ENCODE data around the gene TMEM205. TPM values are rescaled to one million over a fixed set of nuclear protein-coding genes. Genes with fewer than 3 reads are reported as not detected.

The TMEM205 gene
- total and polyA plus RNA-seq, 2 of the 8 experiments (the other 6 are each of a cell fraction or from before 2014, with no cell fraction given), result 73.5 to 423 TPM

DNA sequence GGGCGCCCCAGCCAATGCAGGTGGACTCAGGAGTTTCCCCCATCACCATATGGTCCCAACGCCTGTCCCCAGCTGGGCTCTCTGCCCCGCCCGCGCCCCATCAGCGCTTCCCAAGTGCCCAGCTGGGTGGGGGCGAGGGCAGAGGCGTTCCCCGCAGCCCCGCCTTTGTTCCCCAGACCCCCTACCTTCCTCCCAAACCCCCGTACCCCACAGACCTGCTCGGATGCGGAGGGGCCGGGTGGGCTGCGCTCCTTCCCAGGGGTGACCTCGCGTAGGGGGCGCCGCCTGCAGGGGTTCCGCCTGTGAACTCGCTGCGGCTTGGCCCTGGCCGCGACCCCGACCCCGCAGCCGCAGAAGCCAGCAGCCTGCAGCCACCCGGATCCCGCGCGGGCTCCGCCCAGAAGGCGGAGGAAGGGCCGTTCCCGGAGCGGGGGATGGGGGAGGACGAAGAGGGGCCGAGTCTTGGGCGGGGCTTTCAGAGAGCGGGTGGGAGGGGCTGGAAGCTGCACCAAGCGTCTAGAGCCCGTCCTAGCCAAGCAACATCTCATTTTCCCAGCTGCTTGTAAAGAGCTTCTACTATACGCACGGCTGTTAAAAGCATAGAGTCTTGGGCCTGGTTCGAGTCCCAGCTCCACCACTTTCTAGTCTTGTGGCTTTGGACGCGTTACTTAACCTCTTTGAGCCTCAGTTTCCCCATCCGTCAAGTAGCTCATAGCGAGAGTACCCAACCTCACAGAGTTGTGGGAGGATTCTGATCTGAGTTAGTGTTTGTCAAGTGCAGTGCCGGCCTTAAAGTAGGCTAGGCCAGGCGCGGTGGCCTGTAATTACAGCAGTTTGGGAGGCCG is 6.6 kb downstream of the TMEM205 start, which contains the start of gene RAB3D (continued):
- TF ChIP-seq, protein P1, sequence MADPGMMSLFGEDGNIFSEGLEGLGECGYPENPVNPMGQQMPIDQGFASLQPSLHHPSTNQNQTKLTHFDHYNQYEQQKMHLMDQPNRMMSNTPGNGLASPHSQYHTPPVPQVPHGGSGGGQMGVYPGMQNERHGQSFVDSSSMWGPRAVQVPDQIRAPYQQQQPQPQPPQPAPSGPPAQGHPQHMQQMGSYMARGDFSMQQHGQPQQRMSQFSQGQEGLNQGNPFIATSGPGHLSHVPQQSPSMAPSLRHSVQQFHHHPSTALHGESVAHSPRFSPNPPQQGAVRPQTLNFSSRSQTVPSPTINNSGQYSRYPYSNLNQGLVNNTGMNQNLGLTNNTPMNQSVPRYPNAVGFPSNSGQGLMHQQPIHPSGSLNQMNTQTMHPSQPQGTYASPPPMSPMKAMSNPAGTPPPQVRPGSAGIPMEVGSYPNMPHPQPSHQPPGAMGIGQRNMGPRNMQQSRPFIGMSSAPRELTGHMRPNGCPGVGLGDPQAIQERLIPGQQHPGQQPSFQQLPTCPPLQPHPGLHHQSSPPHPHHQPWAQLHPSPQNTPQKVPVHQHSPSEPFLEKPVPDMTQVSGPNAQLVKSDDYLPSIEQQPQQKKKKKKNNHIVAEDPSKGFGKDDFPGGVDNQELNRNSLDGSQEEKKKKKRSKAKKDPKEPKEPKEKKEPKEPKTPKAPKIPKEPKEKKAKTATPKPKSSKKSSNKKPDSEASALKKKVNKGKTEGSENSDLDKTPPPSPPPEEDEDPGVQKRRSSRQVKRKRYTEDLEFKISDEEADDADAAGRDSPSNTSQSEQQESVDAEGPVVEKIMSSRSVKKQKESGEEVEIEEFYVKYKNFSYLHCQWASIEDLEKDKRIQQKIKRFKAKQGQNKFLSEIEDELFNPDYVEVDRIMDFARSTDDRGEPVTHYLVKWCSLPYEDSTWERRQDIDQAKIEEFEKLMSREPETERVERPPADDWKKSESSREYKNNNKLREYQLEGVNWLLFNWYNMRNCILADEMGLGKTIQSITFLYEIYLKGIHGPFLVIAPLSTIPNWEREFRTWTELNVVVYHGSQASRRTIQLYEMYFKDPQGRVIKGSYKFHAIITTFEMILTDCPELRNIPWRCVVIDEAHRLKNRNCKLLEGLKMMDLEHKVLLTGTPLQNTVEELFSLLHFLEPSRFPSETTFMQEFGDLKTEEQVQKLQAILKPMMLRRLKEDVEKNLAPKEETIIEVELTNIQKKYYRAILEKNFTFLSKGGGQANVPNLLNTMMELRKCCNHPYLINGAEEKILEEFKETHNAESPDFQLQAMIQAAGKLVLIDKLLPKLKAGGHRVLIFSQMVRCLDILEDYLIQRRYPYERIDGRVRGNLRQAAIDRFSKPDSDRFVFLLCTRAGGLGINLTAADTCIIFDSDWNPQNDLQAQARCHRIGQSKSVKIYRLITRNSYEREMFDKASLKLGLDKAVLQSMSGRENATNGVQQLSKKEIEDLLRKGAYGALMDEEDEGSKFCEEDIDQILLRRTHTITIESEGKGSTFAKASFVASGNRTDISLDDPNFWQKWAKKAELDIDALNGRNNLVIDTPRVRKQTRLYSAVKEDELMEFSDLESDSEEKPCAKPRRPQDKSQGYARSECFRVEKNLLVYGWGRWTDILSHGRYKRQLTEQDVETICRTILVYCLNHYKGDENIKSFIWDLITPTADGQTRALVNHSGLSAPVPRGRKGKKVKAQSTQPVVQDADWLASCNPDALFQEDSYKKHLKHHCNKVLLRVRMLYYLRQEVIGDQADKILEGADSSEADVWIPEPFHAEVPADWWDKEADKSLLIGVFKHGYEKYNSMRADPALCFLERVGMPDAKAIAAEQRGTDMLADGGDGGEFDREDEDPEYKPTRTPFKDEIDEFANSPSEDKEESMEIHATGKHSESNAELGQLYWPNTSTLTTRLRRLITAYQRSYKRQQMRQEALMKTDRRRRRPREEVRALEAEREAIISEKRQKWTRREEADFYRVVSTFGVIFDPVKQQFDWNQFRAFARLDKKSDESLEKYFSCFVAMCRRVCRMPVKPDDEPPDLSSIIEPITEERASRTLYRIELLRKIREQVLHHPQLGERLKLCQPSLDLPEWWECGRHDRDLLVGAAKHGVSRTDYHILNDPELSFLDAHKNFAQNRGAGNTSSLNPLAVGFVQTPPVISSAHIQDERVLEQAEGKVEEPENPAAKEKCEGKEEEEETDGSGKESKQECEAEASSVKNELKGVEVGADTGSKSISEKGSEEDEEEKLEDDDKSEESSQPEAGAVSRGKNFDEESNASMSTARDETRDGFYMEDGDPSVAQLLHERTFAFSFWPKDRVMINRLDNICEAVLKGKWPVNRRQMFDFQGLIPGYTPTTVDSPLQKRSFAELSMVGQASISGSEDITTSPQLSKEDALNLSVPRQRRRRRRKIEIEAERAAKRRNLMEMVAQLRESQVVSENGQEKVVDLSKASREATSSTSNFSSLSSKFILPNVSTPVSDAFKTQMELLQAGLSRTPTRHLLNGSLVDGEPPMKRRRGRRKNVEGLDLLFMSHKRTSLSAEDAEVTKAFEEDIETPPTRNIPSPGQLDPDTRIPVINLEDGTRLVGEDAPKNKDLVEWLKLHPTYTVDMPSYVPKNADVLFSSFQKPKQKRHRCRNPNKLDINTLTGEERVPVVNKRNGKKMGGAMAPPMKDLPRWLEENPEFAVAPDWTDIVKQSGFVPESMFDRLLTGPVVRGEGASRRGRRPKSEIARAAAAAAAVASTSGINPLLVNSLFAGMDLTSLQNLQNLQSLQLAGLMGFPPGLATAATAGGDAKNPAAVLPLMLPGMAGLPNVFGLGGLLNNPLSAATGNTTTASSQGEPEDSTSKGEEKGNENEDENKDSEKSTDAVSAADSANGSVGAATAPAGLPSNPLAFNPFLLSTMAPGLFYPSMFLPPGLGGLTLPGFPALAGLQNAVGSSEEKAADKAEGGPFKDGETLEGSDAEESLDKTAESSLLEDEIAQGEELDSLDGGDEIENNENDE (IDR thresholded peaks at IDR 0.05; ENCODE audit: insufficient replicate concordance, low read length), result no peak
- TF ChIP-seq ASH2L (IDR thresholded peaks at IDR 0.05; ENCODE audit: low read length) (no peak), TBP (IDR thresholded peaks at IDR 0.05; ENCODE audit: low read depth, low read length) (peak; percentile 56; the same call in 1 of the 2 replicates), SIN3A (conservative IDR thresholded peaks at IDR 0.05 in 1 of 2, IDR thresholded peaks at IDR 0.05 in 1 of 2; ENCODE audit: low read depth in 1 of 2, low read length in 2 of 2) (0 out of 4 replicates have a peak, but pooled peaks of 1 of the 2 experiments have one; percentile 61), PHF8 (conservative IDR thresholded peaks at IDR 0.05; ENCODE audit: low read depth, low read length) (peak; percentile 69), CHD2 (IDR thresholded peaks at IDR 0.05; ENCODE audit: low read length) (no peak), POLR2A (IDR thresholded peaks at IDR 0.05; ENCODE audit: control extremely low read depth in 1 of 2, low read depth in 2 of 2, low read length in 2 of 2) (peak in 1 of 2 experiments; percentile 60; a peak in 2 of 3 replicates), KDM4A (IDR thresholded peaks at IDR 0.05; ENCODE audit: low read depth, low read length, severe bottlenecking) (peak; percentile 72), SP1 (IDR thresholded peaks at IDR 0.05; ENCODE audit: low read depth, low read length) (0 out of 2 replicates have a peak, but pooled peaks have one; percentile 44), TEAD4 (IDR thresholded peaks at IDR 0.05; ENCODE audit: low read depth, low read length) (no peak)
